IMR-90 (cell line): ENCODE results near the gene HOXA13.

Source experiments
- CEBPB ChIP-seq: IDR thresholded peaks from 2 replicates; pipeline ENCODE4 v1.6.1; 2012; ENCODE audit warnings: low read depth, low read length, improper control_type of control experiment
- FOS ChIP-seq: fragments of 150-350 bp; IDR thresholded peaks from 2 replicates; pipeline ENCODE4 v1.6.1; 2016; ENCODE audit warnings: low read depth, low read length
- MAZ ChIP-seq: IDR thresholded peaks from 2 replicates; pipeline ENCODE4 v1.6.1; 2012; ENCODE audit warnings: low read depth, mild to moderate bottlenecking, low read length, improper control_type of control experiment, moderate library complexity, borderline replicate concordance
- MXI1 ChIP-seq: IDR thresholded peaks from 2 replicates; pipeline ENCODE4 v1.6.1; 2012; ENCODE audit warnings: low read depth, mild to moderate bottlenecking, low read length, moderate library complexity, borderline replicate concordance
- POLR2A ChIP-seq: IDR thresholded peaks from 2 replicates; pipeline ENCODE4 v1.6.1; 2012; ENCODE audit warnings: mild to moderate bottlenecking, low read depth, low read length
- RCOR1 ChIP-seq: IDR thresholded peaks from 2 replicates; pipeline ENCODE4 v1.6.1; 2012; ENCODE audit warnings: mild to moderate bottlenecking, low read length, improper control_type of control experiment; ENCODE audit not compliant: insufficient replicate concordance
- RFX5 ChIP-seq: IDR thresholded peaks from 2 replicates; pipeline ENCODE4 v1.8.0; 2012; ENCODE audit warnings: low read depth, mild to moderate bottlenecking, low read length, moderate library complexity
- TF ChIP-seq, protein P1 (sequence below): conservative IDR thresholded peaks from 2 replicates; pipeline ENCODE4 v1.5.1; 2012; ENCODE audit warnings: mild to moderate bottlenecking, low read depth, low read length, improper control_type of control experiment
- TF ChIP-seq, protein P2 (sequence below): fragments of 150-350 bp; IDR thresholded peaks from 2 replicates; pipeline ENCODE4 v1.6.1; 2017; ENCODE audit warnings: mild to moderate bottlenecking, antibody characterized with exemption, low read length, low read depth

DNA sequence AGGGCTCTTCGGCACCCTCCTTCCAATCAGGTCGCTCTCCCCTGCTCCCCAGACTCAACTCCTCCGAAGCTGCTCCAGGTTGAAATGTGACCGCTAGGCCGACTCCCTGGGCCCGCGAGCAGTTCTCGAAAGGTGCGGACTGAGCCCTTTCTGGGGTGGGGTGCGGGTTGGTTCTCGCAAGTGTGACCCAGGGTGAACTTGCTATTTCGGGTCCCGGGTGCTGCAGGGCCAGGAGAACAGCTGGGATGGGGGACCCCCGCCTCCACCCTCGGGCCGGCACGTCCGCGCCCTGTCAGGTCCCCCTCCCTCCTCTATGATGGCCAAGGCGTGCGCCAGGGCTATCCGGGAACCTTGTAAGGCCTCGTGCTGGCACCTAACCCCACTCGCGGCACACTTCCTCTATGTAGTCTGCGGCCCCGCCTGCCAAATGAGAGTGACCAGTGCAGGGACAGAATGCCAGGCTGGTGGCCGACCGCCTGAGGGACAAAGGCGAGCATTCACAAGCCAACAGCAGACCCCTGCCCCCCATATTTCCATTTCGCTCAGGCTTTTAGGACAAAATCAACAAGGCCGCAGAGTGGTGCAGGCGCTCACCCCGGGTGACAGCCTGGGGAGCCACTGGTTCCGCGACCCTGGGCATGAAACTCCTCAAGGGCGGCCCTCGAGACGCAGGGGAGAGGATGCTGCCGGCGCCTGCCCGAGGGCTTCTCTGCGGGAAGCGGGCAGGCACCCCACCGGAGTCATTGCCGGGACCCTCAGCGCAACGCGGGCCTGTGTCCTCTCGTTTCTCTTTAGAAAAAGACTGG, 13.7 kb upstream of the HOXA13 start:
- TF ChIP-seq, protein P1, sequence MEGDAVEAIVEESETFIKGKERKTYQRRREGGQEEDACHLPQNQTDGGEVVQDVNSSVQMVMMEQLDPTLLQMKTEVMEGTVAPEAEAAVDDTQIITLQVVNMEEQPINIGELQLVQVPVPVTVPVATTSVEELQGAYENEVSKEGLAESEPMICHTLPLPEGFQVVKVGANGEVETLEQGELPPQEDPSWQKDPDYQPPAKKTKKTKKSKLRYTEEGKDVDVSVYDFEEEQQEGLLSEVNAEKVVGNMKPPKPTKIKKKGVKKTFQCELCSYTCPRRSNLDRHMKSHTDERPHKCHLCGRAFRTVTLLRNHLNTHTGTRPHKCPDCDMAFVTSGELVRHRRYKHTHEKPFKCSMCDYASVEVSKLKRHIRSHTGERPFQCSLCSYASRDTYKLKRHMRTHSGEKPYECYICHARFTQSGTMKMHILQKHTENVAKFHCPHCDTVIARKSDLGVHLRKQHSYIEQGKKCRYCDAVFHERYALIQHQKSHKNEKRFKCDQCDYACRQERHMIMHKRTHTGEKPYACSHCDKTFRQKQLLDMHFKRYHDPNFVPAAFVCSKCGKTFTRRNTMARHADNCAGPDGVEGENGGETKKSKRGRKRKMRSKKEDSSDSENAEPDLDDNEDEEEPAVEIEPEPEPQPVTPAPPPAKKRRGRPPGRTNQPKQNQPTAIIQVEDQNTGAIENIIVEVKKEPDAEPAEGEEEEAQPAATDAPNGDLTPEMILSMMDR = no peak
- TF ChIP-seq CEBPB (no peak), RFX5 (no peak), MXI1 (no peak), MAZ (no peak), FOS (no peak), POLR2A (no peak), RCOR1 (no peak)
- TF ChIP-seq, protein P2, sequence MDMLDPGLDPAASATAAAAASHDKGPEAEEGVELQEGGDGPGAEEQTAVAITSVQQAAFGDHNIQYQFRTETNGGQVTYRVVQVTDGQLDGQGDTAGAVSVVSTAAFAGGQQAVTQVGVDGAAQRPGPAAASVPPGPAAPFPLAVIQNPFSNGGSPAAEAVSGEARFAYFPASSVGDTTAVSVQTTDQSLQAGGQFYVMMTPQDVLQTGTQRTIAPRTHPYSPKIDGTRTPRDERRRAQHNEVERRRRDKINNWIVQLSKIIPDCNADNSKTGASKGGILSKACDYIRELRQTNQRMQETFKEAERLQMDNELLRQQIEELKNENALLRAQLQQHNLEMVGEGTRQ = no peak
